Thyroid gland (tissue), 4 donors: Measurements from ENCODE around the gene COL8A1.

Experiments used
- POLR2A ChIP-seq, 2 donors: fragments of 450-650 bp; IDR thresholded peaks; one replicate each; pipeline ENCODE4 v1.6.1; 2017; ENCODE audit warnings: antibody characterized with exemption in 2 of 2, mild to moderate bottlenecking in 2 of 2, moderate library complexity in 1 of 2
- TF ChIP-seq, protein P1 (sequence below), 6 experiments: fragments of 200-600 bp in 3 of 6; fragments of 450-650 bp in 3 of 6; sonication (generic) in 3 of 6; IDR thresholded peaks; one replicate each; pipeline ENCODE4 v1.5.1; 2016 to 2019; ENCODE audit warnings: antibody characterized with exemption in 6 of 6, mild to moderate bottlenecking in 2 of 6, inconsistent platforms in 1 of 6, moderate library complexity in 1 of 6

DNA sequence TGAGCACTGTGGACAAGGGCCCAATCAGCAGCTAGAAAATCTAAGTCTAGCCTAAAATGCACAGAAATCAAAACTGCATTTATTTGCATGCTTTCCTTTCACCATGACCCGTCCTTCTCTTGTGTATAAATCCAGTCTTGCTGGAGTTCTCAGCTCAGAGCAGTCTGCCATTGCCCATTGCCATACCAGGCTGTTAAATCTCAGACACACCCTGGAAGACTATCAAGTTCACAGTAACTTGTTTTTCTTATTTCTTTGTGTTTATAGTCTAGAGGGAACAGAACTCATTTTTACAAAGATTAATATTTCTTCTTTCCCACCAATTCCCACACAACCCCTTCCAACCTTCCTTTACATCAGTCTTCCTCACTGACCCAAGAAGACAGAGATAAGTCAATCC, 85.9 kb downstream of the COL8A1 start:
- TF ChIP-seq, protein P1, sequence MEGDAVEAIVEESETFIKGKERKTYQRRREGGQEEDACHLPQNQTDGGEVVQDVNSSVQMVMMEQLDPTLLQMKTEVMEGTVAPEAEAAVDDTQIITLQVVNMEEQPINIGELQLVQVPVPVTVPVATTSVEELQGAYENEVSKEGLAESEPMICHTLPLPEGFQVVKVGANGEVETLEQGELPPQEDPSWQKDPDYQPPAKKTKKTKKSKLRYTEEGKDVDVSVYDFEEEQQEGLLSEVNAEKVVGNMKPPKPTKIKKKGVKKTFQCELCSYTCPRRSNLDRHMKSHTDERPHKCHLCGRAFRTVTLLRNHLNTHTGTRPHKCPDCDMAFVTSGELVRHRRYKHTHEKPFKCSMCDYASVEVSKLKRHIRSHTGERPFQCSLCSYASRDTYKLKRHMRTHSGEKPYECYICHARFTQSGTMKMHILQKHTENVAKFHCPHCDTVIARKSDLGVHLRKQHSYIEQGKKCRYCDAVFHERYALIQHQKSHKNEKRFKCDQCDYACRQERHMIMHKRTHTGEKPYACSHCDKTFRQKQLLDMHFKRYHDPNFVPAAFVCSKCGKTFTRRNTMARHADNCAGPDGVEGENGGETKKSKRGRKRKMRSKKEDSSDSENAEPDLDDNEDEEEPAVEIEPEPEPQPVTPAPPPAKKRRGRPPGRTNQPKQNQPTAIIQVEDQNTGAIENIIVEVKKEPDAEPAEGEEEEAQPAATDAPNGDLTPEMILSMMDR (IDR thresholded peaks at IDR 0.05), result no peak
- no peak for TF ChIP-seq POLR2A (IDR thresholded peaks at IDR 0.05)
